ENCODE measurements around the gene RET. TPM values are rescaled to one million over a fixed set of nuclear protein-coding genes. Genes with fewer than 3 reads are reported as not detected.
A peak's percentile ranks its signal among the peaks of the same experiment; 100 is the strongest.

RET gene
- polyA plus RNA-seq, 3 donors = 0.08 to 0.39 (median 0.14) TPM

DNA sequence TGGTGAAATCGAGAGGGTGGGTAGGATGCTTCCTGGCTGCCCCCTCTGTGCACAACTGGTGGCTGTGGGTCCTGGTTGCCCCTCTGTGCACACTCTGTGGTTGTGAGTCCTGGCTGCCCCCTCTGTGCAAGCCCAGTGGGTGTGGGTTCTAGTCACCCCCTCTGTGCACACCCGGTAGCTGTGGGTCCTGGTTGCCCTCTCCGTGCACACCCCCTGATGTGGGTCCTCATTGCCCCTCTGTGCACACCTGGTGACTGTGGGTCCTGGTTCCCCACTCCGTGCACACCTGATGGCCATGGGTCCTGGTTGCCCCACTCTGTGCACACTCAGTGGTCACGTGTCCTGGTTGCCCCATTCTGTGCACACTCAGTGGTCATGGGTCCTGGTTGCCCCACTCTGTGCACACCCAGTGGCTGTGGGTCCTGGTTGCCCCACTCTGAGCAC, 20.3 kb upstream of the RET start:
- WGBS (ENCODE audit: insufficient coverage) = 82% methylated on average over 5 of the region's 5 CpGs

DNA sequence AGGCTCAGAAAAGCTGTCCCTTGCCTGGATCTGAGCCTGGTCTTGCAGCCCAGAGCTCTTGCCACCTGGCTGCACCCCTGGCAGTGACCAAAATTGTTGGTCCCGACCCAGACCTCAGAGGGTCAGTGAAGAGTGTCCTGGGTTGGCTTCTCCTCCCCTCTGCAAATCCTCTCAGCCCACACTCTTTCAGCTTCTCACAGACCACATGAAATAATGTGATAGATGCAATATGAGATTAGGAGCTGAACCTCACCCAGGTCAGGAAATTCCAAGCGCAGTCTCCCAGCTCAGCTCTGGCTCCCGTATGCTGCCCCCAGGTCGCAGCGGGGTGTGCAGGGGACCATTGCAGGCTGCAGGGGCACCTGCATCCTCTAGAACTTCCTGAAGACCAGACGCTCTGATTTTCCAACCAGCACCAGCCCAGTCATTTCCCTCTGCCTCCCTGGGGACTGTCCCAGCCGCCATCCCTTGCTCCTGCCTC, 19.6 kb upstream of the RET start:
- H3K4me2 ChIP-seq (replicated peaks; ENCODE audit: extremely low read depth, low read length, poor library complexity, severe bottlenecking) = no peak overlapping the region
- no peak for DNase-seq
- H3K4me1 ChIP-seq (ENCODE audit: control insufficient read depth in 1 of 2, insufficient read depth in 2 of 2, low read length in 2 of 2) = no peaks in the 10 kb centered on the region
- H3K27ac ChIP-seq (ENCODE audit: low read depth in 1 of 2, low read length in 2 of 2) = no peak overlapping the region
- no peaks in the 10 kb centered on the region for H4K20me1 ChIP-seq (ENCODE audit: insufficient read depth, low read length)
- Mint-ChIP-seq H3K9me3 (peaks cover 0 to 3% (median 0%) of the 10 kb centered on the region in 7 donors), H3K36me3 (no peaks in the 10 kb centered on the region), H3K27me3 (ENCODE audit: low read depth in 3 of 3) (peaks cover 8 to 17% (median 8%) of the 10 kb centered on the region in 3 donors), H3K4me3 (no peak overlapping the region), H3K27ac (peak overlapping the region in 1 of 7 donors; percentile 37), H3K4me1 (no peaks in the 10 kb centered on the region)
- no peak overlapping the region for H3K4me3 ChIP-seq (replicated peaks in 1 of 3; ENCODE audit: low read depth in 2 of 3, low read length in 3 of 3)
- TF ChIP-seq, protein P1, sequence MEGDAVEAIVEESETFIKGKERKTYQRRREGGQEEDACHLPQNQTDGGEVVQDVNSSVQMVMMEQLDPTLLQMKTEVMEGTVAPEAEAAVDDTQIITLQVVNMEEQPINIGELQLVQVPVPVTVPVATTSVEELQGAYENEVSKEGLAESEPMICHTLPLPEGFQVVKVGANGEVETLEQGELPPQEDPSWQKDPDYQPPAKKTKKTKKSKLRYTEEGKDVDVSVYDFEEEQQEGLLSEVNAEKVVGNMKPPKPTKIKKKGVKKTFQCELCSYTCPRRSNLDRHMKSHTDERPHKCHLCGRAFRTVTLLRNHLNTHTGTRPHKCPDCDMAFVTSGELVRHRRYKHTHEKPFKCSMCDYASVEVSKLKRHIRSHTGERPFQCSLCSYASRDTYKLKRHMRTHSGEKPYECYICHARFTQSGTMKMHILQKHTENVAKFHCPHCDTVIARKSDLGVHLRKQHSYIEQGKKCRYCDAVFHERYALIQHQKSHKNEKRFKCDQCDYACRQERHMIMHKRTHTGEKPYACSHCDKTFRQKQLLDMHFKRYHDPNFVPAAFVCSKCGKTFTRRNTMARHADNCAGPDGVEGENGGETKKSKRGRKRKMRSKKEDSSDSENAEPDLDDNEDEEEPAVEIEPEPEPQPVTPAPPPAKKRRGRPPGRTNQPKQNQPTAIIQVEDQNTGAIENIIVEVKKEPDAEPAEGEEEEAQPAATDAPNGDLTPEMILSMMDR (IDR thresholded peaks at IDR 0.05) = no peak
- no peaks in the 10 kb centered on the region for H3K9me3 ChIP-seq (replicated peaks in 1 of 2; ENCODE audit: control insufficient read depth in 1 of 2, insufficient read depth in 1 of 2, low read length in 2 of 2)
- intact Hi-C loops (cut with micrococcal nuclease) = no loop called here
- no peak overlapping the region for H2AFZ ChIP-seq (ENCODE audit: insufficient read depth, low read depth, low read length, poor library complexity, severe bottlenecking)
- no peaks in the 10 kb centered on the region for H3K36me3 ChIP-seq (replicated peaks in 1 of 2; ENCODE audit: control insufficient read depth in 1 of 2, insufficient read depth in 2 of 2, low read length in 2 of 2)
- H3K79me2 ChIP-seq (ENCODE audit: insufficient read depth, low read length) = no peaks in the 10 kb centered on the region
- 43% methylated on average over 7 of the region's 7 CpGs for WGBS (ENCODE audit: insufficient coverage)
- peaks cover 0 to 3% of the 10 kb centered on the region in 2 donors for H3K27me3 ChIP-seq (ENCODE audit: control insufficient read depth in 2 of 2, insufficient read depth in 2 of 2, low read length in 2 of 2)
- no peak overlapping the region for H3K9ac ChIP-seq (ENCODE audit: insufficient read depth, low read length, poor library complexity, severe bottlenecking)

More for the DNA sequence above, 20.3 kb upstream of the RET start:
- Mint-ChIP-seq H3K4me3 (no peak overlapping the region), H3K27ac (peak overlapping the region in 1 of 7 donors; percentile 35), H3K4me1 (no peaks in the 10 kb centered on the region), H3K9me3 (peaks cover 0 to 3% (median 0%) of the 10 kb centered on the region in 7 donors), H3K27me3 (ENCODE audit: low read depth in 3 of 3) (peaks cover 8 to 18% (median 8%) of the 10 kb centered on the region in 3 donors), H3K36me3 (no peaks in the 10 kb centered on the region)
- H3K4me3 ChIP-seq (replicated peaks in 1 of 3; ENCODE audit: low read depth in 2 of 3, low read length in 3 of 3) = no peak overlapping the region
- H4K20me1 ChIP-seq (ENCODE audit: insufficient read depth, low read length) = no peaks in the 10 kb centered on the region
- no peaks in the 10 kb centered on the region for H3K4me1 ChIP-seq (ENCODE audit: control insufficient read depth in 1 of 2, insufficient read depth in 2 of 2, low read length in 2 of 2)
- no peaks in the 10 kb centered on the region for H3K79me2 ChIP-seq (ENCODE audit: insufficient read depth, low read length)
- TF ChIP-seq, protein P1 (IDR thresholded peaks at IDR 0.05) = no peak
- H3K9me3 ChIP-seq (replicated peaks in 1 of 2; ENCODE audit: control insufficient read depth in 1 of 2, insufficient read depth in 1 of 2, low read length in 2 of 2) = no peaks in the 10 kb centered on the region
- H2AFZ ChIP-seq (ENCODE audit: insufficient read depth, low read depth, low read length, poor library complexity, severe bottlenecking) = no peak overlapping the region
- peaks cover 0 to 3% of the 10 kb centered on the region in 2 donors for H3K27me3 ChIP-seq (ENCODE audit: control insufficient read depth in 2 of 2, insufficient read depth in 2 of 2, low read length in 2 of 2)
- H3K27ac ChIP-seq (ENCODE audit: low read depth in 1 of 2, low read length in 2 of 2) = no peak overlapping the region
- H3K4me2 ChIP-seq (replicated peaks; ENCODE audit: extremely low read depth, low read length, poor library complexity, severe bottlenecking) = no peak overlapping the region
- intact Hi-C loops (cut with micrococcal nuclease) = no loop called here
- H3K36me3 ChIP-seq (replicated peaks in 1 of 2; ENCODE audit: control insufficient read depth in 1 of 2, insufficient read depth in 2 of 2, low read length in 2 of 2) = no peaks in the 10 kb centered on the region
- DNase-seq = no peak
- H3K9ac ChIP-seq (ENCODE audit: insufficient read depth, low read length, poor library complexity, severe bottlenecking) = no peak overlapping the region

All from CD14-positive monocyte (primary cell).